H9 (cell line): Measurements from ENCODE around the gene PDE7B. TPM values are rescaled to one million over a fixed set of nuclear protein-coding genes. Genes with fewer than 3 reads are reported as not detected.

ENCODE experiments used
- DNase-seq: peaks from one replicate; pipeline ENCODE4 v3.0.0-alpha.2; 2017
- H2AFZ ChIP-seq: one replicate; pipeline ENCODE4 v1.6.1; 2013; ENCODE audit warnings: mild to moderate bottlenecking, low read length, control low read depth, moderate library complexity
- H2AK5ac ChIP-seq: 2 replicates; pipeline ENCODE4 v1.6.1; 2013; ENCODE audit warnings: low read length, control low read depth, mixed read lengths; ENCODE audit not compliant: insufficient read length
- H2BK120ac ChIP-seq: one replicate; pipeline ENCODE4 v1.6.1; 2013; ENCODE audit warnings: low read depth, mild to moderate bottlenecking, low read length, control low read depth, inconsistent platforms; ENCODE audit not compliant: poor library complexity, severe bottlenecking
- H2BK12ac ChIP-seq: 2 replicates; pipeline ENCODE4 v1.6.1; 2013; ENCODE audit warnings: low read length, control low read depth, mixed read lengths, low read depth; ENCODE audit not compliant: insufficient read length
- H2BK15ac ChIP-seq: 2 replicates; pipeline ENCODE4 v1.6.1; 2013; ENCODE audit warnings: low read depth, low read length, control low read depth
- H2BK20ac ChIP-seq: one replicate; pipeline ENCODE4 v1.6.1; 2013; ENCODE audit warnings: low read depth, mild to moderate bottlenecking, low read length, control low read depth, inconsistent platforms; ENCODE audit not compliant: poor library complexity, severe bottlenecking
- H2BK5ac ChIP-seq: 2 replicates; pipeline ENCODE4 v1.6.1; 2013; ENCODE audit warnings: low read length, control low read depth, mixed read lengths; ENCODE audit not compliant: insufficient read length
- H3K14ac ChIP-seq: 2 replicates; pipeline ENCODE4 v1.6.1; 2013; ENCODE audit warnings: low read length, control low read depth; ENCODE audit not compliant: insufficient read depth
- H3K18ac ChIP-seq: 2 replicates; pipeline ENCODE4 v1.6.1; 2013; ENCODE audit warnings: low read depth, mild to moderate bottlenecking, mixed read lengths, low read length, control low read depth; ENCODE audit not compliant: insufficient read length
- H3K23ac ChIP-seq: 2 replicates; pipeline ENCODE4 v1.6.1; 2013; ENCODE audit warnings: low read length, control low read depth, mixed read lengths, low read depth; ENCODE audit not compliant: insufficient read length
- H3K23me2 ChIP-seq: 2 replicates; pipeline ENCODE4 v1.6.1; 2013; ENCODE audit warnings: low read depth, mild to moderate bottlenecking, mixed read lengths, low read length, control low read depth; ENCODE audit not compliant: insufficient read length, poor library complexity, severe bottlenecking
- H3K27ac ChIP-seq: 2 replicates; pipeline ENCODE4 v1.5.1; 2013; ENCODE audit warnings: low read length, control low read depth, mixed read lengths, low read depth; ENCODE audit not compliant: insufficient read length
- H3K27me3 ChIP-seq: 2 replicates; pipeline ENCODE4 v1.6.1; 2013; ENCODE audit warnings: low read length, control low read depth, inconsistent platforms; ENCODE audit not compliant: insufficient read depth
- H3K4ac ChIP-seq: 2 replicates; pipeline ENCODE4 v1.6.1; 2013; ENCODE audit warnings: low read depth, mild to moderate bottlenecking, control low read depth, inconsistent platforms, low read length, moderate library complexity
- H3K4me1 ChIP-seq: 2 replicates; pipeline ENCODE4 v1.6.1; 2013; ENCODE audit warnings: low read length, control low read depth, inconsistent platforms; ENCODE audit not compliant: insufficient read depth
- H3K4me2 ChIP-seq: 2 replicates; pipeline ENCODE4 v1.6.1; 2013; ENCODE audit warnings: low read length, control low read depth, mixed read lengths; ENCODE audit not compliant: insufficient read length, insufficient read depth
- H3K56ac ChIP-seq: 2 replicates; pipeline ENCODE4 v1.6.1; 2013; ENCODE audit warnings: low read depth, mild to moderate bottlenecking, mixed read lengths, low read length, control low read depth; ENCODE audit not compliant: insufficient read length
- H3K79me1 ChIP-seq: 2 replicates; pipeline ENCODE4 v1.6.1; 2013; ENCODE audit warnings: low read depth, mild to moderate bottlenecking, moderate library complexity, low read length, control low read depth, inconsistent platforms; ENCODE audit not compliant: insufficient read depth, poor library complexity, severe bottlenecking
- H3K79me2 ChIP-seq: 2 replicates; pipeline ENCODE4 v1.6.1; 2013; ENCODE audit warnings: low read length, control low read depth, inconsistent platforms; ENCODE audit not compliant: insufficient read depth
- H3K9ac ChIP-seq: 2 replicates; pipeline ENCODE4 v1.6.1; 2013; ENCODE audit warnings: low read length, control low read depth, mixed read lengths; ENCODE audit not compliant: insufficient read length; ENCODE audit errors: extremely low read depth
- H3K9me3 ChIP-seq: one replicate; pipeline ENCODE4 v1.6.1; 2013; ENCODE audit warnings: low read depth, low read length, inconsistent platforms; ENCODE audit not compliant: control insufficient read depth
- H3T11ph ChIP-seq: one replicate; pipeline ENCODE4 v1.6.1; 2013; ENCODE audit warnings: mild to moderate bottlenecking, low read length, control low read depth, inconsistent platforms
- H4K20me1 ChIP-seq: one replicate; pipeline ENCODE4 v1.6.1; 2013; ENCODE audit not compliant: control insufficient read depth, insufficient read length, insufficient read depth
- H4K5ac ChIP-seq: 2 replicates; pipeline ENCODE4 v1.6.1; 2013; ENCODE audit warnings: low read depth, mild to moderate bottlenecking, mixed read lengths, low read length, control low read depth; ENCODE audit not compliant: insufficient read length
- H4K8ac ChIP-seq: replicated peaks from 2 replicates; pipeline ENCODE4 v1.6.1; 2013; ENCODE audit warnings: low read length, control low read depth, mixed read lengths, low read depth; ENCODE audit not compliant: insufficient read length
- H4K91ac ChIP-seq: 2 replicates; pipeline ENCODE4 v1.6.1; 2013; ENCODE audit warnings: low read depth, mild to moderate bottlenecking, moderate library complexity, mixed read lengths, low read length, control low read depth; ENCODE audit not compliant: insufficient read length
- H3K27ac Mint-ChIP-seq, 3 experiments: 2 replicates in 2 of 3; 3 replicates in 1 of 3; pipeline ENCODE4 v1.8.0; 2020 to 2021; ENCODE audit warnings: mixed read lengths in 3 of 3, mild to moderate bottlenecking in 1 of 3, moderate library complexity in 1 of 3
- H3K27me3 Mint-ChIP-seq: 2 replicates; pipeline ENCODE4 v1.8.0; 2021; ENCODE audit warnings: low read depth, mild to moderate bottlenecking, moderate library complexity, mixed read lengths
- H3K36me3 Mint-ChIP-seq, 3 experiments: 2 replicates in 2 of 3; 3 replicates in 1 of 3; pipeline ENCODE4 v1.8.0; 2020 to 2021; ENCODE audit warnings: low read depth in 3 of 3, mixed read lengths in 3 of 3; ENCODE audit not compliant: insufficient read depth in 1 of 3
- H3K4me1 Mint-ChIP-seq, 2 experiments: 2 replicates each; pipeline ENCODE4 v1.8.0; 2020; ENCODE audit warnings: mixed read lengths in 2 of 2
- H3K4me3 Mint-ChIP-seq, 2 experiments: 2 replicates in 1 of 2; 3 replicates in 1 of 2; pipeline ENCODE4 v1.8.0; 2020 to 2021; ENCODE audit warnings: mild to moderate bottlenecking in 2 of 2, mixed read lengths in 2 of 2, moderate library complexity in 1 of 2
- H3K9me3 Mint-ChIP-seq, 2 experiments: 2 replicates in 1 of 2; 3 replicates in 1 of 2; pipeline ENCODE4 v1.8.0; 2020; ENCODE audit warnings: mild to moderate bottlenecking in 2 of 2, mixed read lengths in 2 of 2, moderate library complexity in 1 of 2
- WGBS: extraction: QIAGEN DNeasy Blood & Tissue Kit; methylation state at CpG from one replicate; pipeline ENCODE4 v1.1.7; 2013; ENCODE audit warnings: missing lambda C conversion rate, low lambda C conversion rate, mixed read lengths; ENCODE audit not compliant: insufficient read length; ENCODE audit errors: extremely low coverage; 5-methylcytosine and 5-hydroxymethylcytosine counted together
- long read RNA-seq: library from polyadenylated mRNA; unstranded; transcript quantifications from one replicate; pipeline ENCODE4 v2.0.0, GENCODE V29; 2020
- total RNA-seq: library from RNA; stranded (reverse); gene quantifications from 2 replicates; pipeline ENCODE4 v1.2.1, GENCODE V29; 2021
- TF ChIP-seq, protein P1 (sequence below): fragments of 200-600 bp; sonication (generic); conservative IDR thresholded peaks from 3 replicates; pipeline ENCODE4 v1.8.0; 2021; ENCODE audit warnings: antibody characterized with exemption, mild to moderate bottlenecking

PDE7B gene
- not detected in 2 replicates for total RNA-seq
- long read RNA-seq = 0 reads

DNA sequence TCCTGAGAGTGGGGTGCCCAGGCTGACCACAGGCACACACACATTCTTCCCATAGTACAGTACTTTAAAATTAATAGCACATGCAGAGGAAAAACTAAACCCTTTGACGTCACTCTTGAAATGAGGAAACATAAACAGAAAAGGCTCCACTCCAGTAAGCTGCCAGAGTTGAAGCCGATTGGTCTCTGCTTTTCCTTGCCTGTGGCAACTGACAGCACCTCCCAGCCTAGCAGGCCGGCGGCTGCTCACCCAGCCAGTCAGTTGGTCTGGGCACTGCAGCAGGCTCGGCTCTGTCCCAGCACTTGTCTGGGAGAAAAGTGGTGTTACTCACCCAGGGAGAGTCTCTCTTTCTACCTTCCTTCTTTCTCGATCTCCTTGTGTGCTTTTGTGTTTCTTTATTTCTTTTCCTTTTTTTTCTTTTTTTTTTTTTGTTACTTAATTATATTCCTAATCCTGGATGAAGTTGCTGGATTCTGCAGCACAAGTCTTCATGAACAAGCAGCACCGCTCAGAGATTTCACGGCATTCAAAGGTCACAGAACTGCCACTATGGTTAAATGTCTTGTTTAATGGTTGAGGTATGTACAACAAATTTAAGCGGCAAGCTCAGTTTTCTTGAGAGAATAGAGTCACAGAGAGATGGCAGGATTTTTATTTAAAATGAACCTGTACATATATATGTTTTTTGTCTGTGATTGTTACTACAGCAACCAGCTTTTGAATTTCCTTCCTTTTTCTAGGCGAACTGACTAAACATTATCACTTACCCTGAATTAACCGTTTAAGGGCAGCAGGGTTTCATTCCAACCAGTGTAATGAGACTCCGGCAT lies at the start of gene PDE7B:
PDE7B (plus strand) TSS at position 260 of the 830 bp plus-strand sequence.
- Mint-ChIP-seq H3K4me3 (no peak within 1 kb of the TSS), H3K27ac (no peak within 1 kb of the TSS; a peak in 1 of 7 replicates), H3K36me3 (no peaks in the 10 kb centered on the region), H3K4me1 (peaks cover 16 to 17% of the 10 kb centered on the region in 2 experiments), H3K9me3 (no peaks in the 10 kb centered on the region), H3K27me3 (no peaks in the 10 kb centered on the region)
- no peak within 1 kb of the TSS for H2BK12ac ChIP-seq
- no peaks in the 10 kb centered on the region for H3K23me2 ChIP-seq
- H3K9me3 ChIP-seq = no peaks in the 10 kb centered on the region
- no peak within 1 kb of the TSS for H4K5ac ChIP-seq
- H2BK120ac ChIP-seq = no peak within 1 kb of the TSS
- H3K79me1 ChIP-seq = no peaks in the 10 kb centered on the region
- H3K4ac ChIP-seq = no peak within 1 kb of the TSS
- no peak within 1 kb of the TSS for H2AFZ ChIP-seq
- H3K27ac ChIP-seq = no peak within 1 kb of the TSS
- H3K27me3 ChIP-seq = no peaks in the 10 kb centered on the region
- no peak within 1 kb of the TSS for H3K23ac ChIP-seq
- TF ChIP-seq, protein P1, sequence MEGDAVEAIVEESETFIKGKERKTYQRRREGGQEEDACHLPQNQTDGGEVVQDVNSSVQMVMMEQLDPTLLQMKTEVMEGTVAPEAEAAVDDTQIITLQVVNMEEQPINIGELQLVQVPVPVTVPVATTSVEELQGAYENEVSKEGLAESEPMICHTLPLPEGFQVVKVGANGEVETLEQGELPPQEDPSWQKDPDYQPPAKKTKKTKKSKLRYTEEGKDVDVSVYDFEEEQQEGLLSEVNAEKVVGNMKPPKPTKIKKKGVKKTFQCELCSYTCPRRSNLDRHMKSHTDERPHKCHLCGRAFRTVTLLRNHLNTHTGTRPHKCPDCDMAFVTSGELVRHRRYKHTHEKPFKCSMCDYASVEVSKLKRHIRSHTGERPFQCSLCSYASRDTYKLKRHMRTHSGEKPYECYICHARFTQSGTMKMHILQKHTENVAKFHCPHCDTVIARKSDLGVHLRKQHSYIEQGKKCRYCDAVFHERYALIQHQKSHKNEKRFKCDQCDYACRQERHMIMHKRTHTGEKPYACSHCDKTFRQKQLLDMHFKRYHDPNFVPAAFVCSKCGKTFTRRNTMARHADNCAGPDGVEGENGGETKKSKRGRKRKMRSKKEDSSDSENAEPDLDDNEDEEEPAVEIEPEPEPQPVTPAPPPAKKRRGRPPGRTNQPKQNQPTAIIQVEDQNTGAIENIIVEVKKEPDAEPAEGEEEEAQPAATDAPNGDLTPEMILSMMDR = no peak
- DNase-seq = peak; percentile 76
- H2AK5ac ChIP-seq = no peak within 1 kb of the TSS
- H3K79me2 ChIP-seq = no peaks in the 10 kb centered on the region
- no peak within 1 kb of the TSS for H3K14ac ChIP-seq
- H3K4me2 ChIP-seq = no peak within 1 kb of the TSS
- WGBS = no CpG with 5 or more reads among the region's 12 CpGs
- H4K20me1 ChIP-seq = no peaks in the 10 kb centered on the region
- no peak within 1 kb of the TSS for H3K9ac ChIP-seq
- H2BK15ac ChIP-seq = no peak within 1 kb of the TSS
- H3T11ph ChIP-seq = no peak within 1 kb of the TSS
- no peak within 1 kb of the TSS for H4K91ac ChIP-seq
- H2BK20ac ChIP-seq = no peak within 1 kb of the TSS
- H3K56ac ChIP-seq = no peak within 1 kb of the TSS
- H4K8ac ChIP-seq = no peak within 1 kb of the TSS
- no peaks in the 10 kb centered on the region; the same call in 1 of the 2 replicates for H3K4me1 ChIP-seq
- no peak within 1 kb of the TSS for H3K18ac ChIP-seq
- no peak within 1 kb of the TSS for H2BK5ac ChIP-seq
